HepG2 (cell line): ENCODE data around the gene S100A9. TPM values are rescaled to one million over a fixed set of nuclear protein-coding genes. Genes with fewer than 3 reads are reported as not detected.

Experiments used
- ATAC-seq: fragments of 200-7000 bp; cut with Tn5 transposase; 3 replicates; pipeline ENCODE4 v1.9.1; 2020; ENCODE audit warnings: mild to moderate bottlenecking, moderate library complexity
- BruUV-seq: library from RNA; stranded (reverse); fragments of 400-500 nt; replicated peaks from 2 replicates; lab custom pipeline; 2021; lab: Mats Ljungman, UMichigan
- CTCF ChIA-PET: fragments of 300-600 bp; formaldehyde crosslinking; extraction: SDS; loops from one replicate; lab custom pipeline; 2021; ENCODE audit warnings: low total read pairs, inconsistent platforms, low intra/inter-chr PET ratio; lab: Yijun Ruan, JAX
- POLR2A ChIA-PET: fragments of 350-600 bp; sonication (Branson Sonifier 250); formaldehyde crosslinking; loops from one replicate; lab custom pipeline; 2020; ENCODE audit warnings: antibody characterized with exemption, inconsistent platforms; lab: Yijun Ruan, JAX
- DNase-seq: peaks from one replicate; pipeline ENCODE4 v3.0.0-alpha.2; 2015; ENCODE audit warnings: low spot score
- FAIRE-seq: peaks from 3 replicates; lab custom pipeline; 2011; peaks lifted over from hg19 to GRCh38; lab: Jason Lieb, UNC
- H2AFZ ChIP-seq: one replicate; pipeline ENCODE4 v1.6.1; 2011; ENCODE audit warnings: low read length, inconsistent platforms
- H3K27ac ChIP-seq: fragments of 300-600 bp; 3 replicates; pipeline ENCODE4 v1.8.0; 2011; ENCODE audit warnings: mixed run types, mild to moderate bottlenecking, mixed read lengths, low read length, inconsistent platforms; ENCODE audit not compliant: insufficient read depth; ENCODE audit errors: extremely low read length
- H3K27me3 ChIP-seq, 2 experiments: fragments of 200-600 bp in 1 of 2; 2 replicates in 1 of 2; 3 replicates in 1 of 2; pipeline versions ENCODE4 v1.6.0 to v1.8.0; 2011; ENCODE audit warnings: low read length in 2 of 2, mild to moderate bottlenecking in 2 of 2, moderate library complexity in 2 of 2, inconsistent platforms in 1 of 2; ENCODE audit not compliant: insufficient read depth in 2 of 2, control insufficient read depth in 1 of 2
- H3K36me3 ChIP-seq, 2 experiments: fragments of 200-600 bp in 1 of 2; replicated peaks in 1 of 2; 2 replicates in 1 of 2; 3 replicates in 1 of 2; pipeline versions ENCODE4 v1.5.1 to v1.8.0; 2011; ENCODE audit warnings: low read length in 2 of 2, inconsistent platforms in 1 of 2; ENCODE audit not compliant: insufficient read depth in 2 of 2, control insufficient read depth in 1 of 2
- H3K4me1 ChIP-seq: 2 replicates; pipeline ENCODE4 v1.5.1; 2012; ENCODE audit warnings: low read length, inconsistent platforms; ENCODE audit not compliant: insufficient read depth
- H3K4me2 ChIP-seq: 2 replicates; pipeline ENCODE4 v1.6.0; 2011; ENCODE audit warnings: low read depth, low read length, inconsistent platforms
- H3K4me3 ChIP-seq, 3 experiments: fragments of 200-600 bp in 1 of 3; sonication (generic), shearing (Covaris generic) in 1 of 3; replicated peaks in 1 of 3; 2 replicates each; pipeline ENCODE4 v1.5.1; 2011 to 2016; ENCODE audit warnings: low read length in 3 of 3, inconsistent platforms in 2 of 3, low read depth in 2 of 3, mild to moderate bottlenecking in 2 of 3, control low read depth in 1 of 3, mixed read lengths in 1 of 3; ENCODE audit not compliant: insufficient read depth in 1 of 3
- H3K79me2 ChIP-seq: one replicate; pipeline ENCODE4 v1.6.1; 2011; ENCODE audit warnings: low read length, inconsistent platforms; ENCODE audit not compliant: insufficient read depth
- H3K9ac ChIP-seq: 2 replicates; pipeline ENCODE4 v1.6.0; 2011; ENCODE audit warnings: mild to moderate bottlenecking, low read depth, low read length, inconsistent platforms; ENCODE audit not compliant: insufficient read depth
- H3K9me3 ChIP-seq: 2 replicates; pipeline ENCODE4 v1.5.1; 2012; ENCODE audit warnings: mild to moderate bottlenecking, low read length
- H4K20me1 ChIP-seq: 2 replicates; pipeline ENCODE4 v1.6.0; 2011; ENCODE audit warnings: inconsistent platforms, mild to moderate bottlenecking, low read length, moderate library complexity; ENCODE audit not compliant: insufficient read depth
- RFX1 ChIP-seq: fragments of 450-650 bp; IDR thresholded peaks from 2 replicates; pipeline ENCODE4 v1.6.1; 2017
- SRSF4 ChIP-seq: fragments of 200-400 bp; formaldehyde crosslinking; IDR thresholded peaks from one replicate; pipeline ENCODE4 v1.6.1; 2018; ENCODE audit warnings: mild to moderate bottlenecking, low read depth, low read length, moderate library complexity; ENCODE audit not compliant: poor library complexity, severe bottlenecking
- in situ Hi-C: cut with HindIII; loops from 2 replicates; pipeline ENCODE4 v1.10.0; 2017; ENCODE audit warnings: low pct_unique_long_range_greater_than_20kb; ENCODE audit not compliant: extremely low pct_ligation_motif_present
- intact Hi-C: fragments of 100-400 bp; cut with micrococcal nuclease; formaldehyde crosslinking; loops from one replicate; pipeline ENCODE4 v1.10.0; 2022; ENCODE audit not compliant: unreplicated experiment
- polyA plus RNA-seq, 8 experiments: library from polyadenylated mRNA; depleted of rRNA in 3 of 8; stranded (reverse) in 7 of 8; unstranded in 1 of 8; fragments of >200 nt; fragmentation: Illumina TruSeq in 4 of 8; extraction: Trizol in 4 of 8; gene quantifications; 2 replicates each; pipeline versions ENCODE4 v1.2.1 to v1.2.3, GENCODE V29; 2011 to 2016; ENCODE audit warnings: low read depth in 4 of 8, missing spikeins in 1 of 8, mixed read lengths in 1 of 8; ENCODE audit not compliant: insufficient read depth in 1 of 8
- total RNA-seq, 5 experiments: library from RNA; depleted of rRNA; stranded (reverse); fragments of >200 nt; fragmentation: Illumina TruSeq; extraction: Trizol; gene quantifications; 2 replicates each; pipeline ENCODE4 v1.2.3, GENCODE V29; 2016; ENCODE audit warnings: low read depth in 1 of 5
- TF ChIP-seq, protein P1 (sequence below): sonication (generic); formaldehyde crosslinking; IDR thresholded peaks from 2 replicates; pipeline ENCODE4 v1.4.0; 2020; ENCODE audit warnings: missing genetic modification reagents, borderline replicate concordance

S100A9 gene
- total and polyA plus RNA-seq, 2 of the 13 experiments (the other 11 are each of a cell fraction or from before 2014, with no cell fraction given), result 0.31 to 0.69 TPM

GRCh38 chr1:153336650-153337049 is 21.0 kb upstream of the S100A9 start:
- ATAC-seq (no peak), FAIRE-seq (no peak)
- intact Hi-C loops, result loop anchor here (10.0 kb wide), 1 partner anchor 58 kb away; the partner anchor contains the start of gene S100A8
- no peaks in the 10 kb centered on the region for H3K27me3 ChIP-seq
- POLR2A ChIA-PET, result no interaction called here
- no TSS peak for BruUV-seq
- H3K36me3 ChIP-seq, result no peaks in the 10 kb centered on the region
- no peak overlapping the region for H3K4me3 ChIP-seq
- no peaks in the 10 kb centered on the region for H4K20me1 ChIP-seq
- H3K9ac ChIP-seq, result no peak overlapping the region
- H3K4me1 ChIP-seq, result no peaks in the 10 kb centered on the region
- no peaks in the 10 kb centered on the region for H3K79me2 ChIP-seq
- in situ Hi-C loops, result no loop called here
- TF ChIP-seq RFX1 (peak; percentile 45; the same call in 1 of the 2 replicates), SRSF4 (no peak)
- TF ChIP-seq, protein P1, sequence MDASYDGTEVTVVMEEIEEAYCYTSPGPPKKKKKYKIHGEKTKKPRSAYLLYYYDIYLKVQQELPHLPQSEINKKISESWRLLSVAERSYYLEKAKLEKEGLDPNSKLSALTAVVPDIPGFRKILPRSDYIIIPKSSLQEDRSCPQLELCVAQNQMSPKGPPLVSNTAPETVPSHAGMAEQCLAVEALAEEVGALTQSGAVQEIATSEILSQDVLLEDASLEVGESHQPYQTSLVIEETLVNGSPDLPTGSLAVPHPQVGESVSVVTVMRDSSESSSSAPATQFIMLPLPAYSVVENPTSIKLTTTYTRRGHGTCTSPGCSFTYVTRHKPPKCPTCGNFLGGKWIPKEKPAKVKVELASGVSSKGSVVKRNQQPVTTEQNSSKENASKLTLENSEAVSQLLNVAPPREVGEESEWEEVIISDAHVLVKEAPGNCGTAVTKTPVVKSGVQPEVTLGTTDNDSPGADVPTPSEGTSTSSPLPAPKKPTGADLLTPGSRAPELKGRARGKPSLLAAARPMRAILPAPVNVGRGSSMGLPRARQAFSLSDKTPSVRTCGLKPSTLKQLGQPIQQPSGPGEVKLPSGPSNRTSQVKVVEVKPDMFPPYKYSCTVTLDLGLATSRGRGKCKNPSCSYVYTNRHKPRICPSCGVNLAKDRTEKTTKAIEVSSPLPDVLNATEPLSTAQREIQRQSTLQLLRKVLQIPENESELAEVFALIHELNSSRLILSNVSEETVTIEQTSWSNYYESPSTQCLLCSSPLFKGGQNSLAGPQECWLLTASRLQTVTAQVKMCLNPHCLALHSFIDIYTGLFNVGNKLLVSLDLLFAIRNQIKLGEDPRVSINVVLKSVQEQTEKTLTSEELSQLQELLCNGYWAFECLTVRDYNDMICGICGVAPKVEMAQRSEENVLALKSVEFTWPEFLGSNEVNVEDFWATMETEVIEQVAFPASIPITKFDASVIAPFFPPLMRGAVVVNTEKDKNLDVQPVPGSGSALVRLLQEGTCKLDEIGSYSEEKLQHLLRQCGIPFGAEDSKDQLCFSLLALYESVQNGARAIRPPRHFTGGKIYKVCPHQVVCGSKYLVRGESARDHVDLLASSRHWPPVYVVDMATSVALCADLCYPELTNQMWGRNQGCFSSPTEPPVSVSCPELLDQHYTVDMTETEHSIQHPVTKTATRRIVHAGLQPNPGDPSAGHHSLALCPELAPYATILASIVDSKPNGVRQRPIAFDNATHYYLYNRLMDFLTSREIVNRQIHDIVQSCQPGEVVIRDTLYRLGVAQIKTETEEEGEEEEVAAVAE (CRISPR knock-in tag), result no peak
- TF ChIP-seq, all 625 proteins: peak for 1
- H3K9me3 ChIP-seq, result no peaks in the 10 kb centered on the region
- H3K4me2 ChIP-seq, result no peak overlapping the region
- no peak overlapping the region for H3K27ac ChIP-seq
- no peak overlapping the region for H2AFZ ChIP-seq
- CTCF ChIA-PET, result no interaction called here
- DNase-seq, result no peak
